HFFc6 (cell line): ENCODE measurements around the gene SHD. TPM values are rescaled to one million over a fixed set of nuclear protein-coding genes. Genes with fewer than 3 reads are reported as not detected.

Source experiments
- DNase-seq: peaks from one replicate; pipeline ENCODE4 v3.0.0-alpha.2; 2018
- H3K27ac Mint-ChIP-seq: 2 replicates; pipeline ENCODE4 v1.8.0; 2020; ENCODE audit warnings: mild to moderate bottlenecking, mixed read lengths
- H3K27me3 Mint-ChIP-seq: 2 replicates; pipeline ENCODE4 v1.8.0; 2021; ENCODE audit warnings: mild to moderate bottlenecking, moderate library complexity, mixed read lengths; ENCODE audit not compliant: insufficient read depth
- H3K36me3 Mint-ChIP-seq: 2 replicates; pipeline ENCODE4 v1.8.0; 2021; ENCODE audit warnings: low read depth, mixed read lengths
- H3K4me1 Mint-ChIP-seq: 2 replicates; pipeline ENCODE4 v1.8.0; 2020; ENCODE audit warnings: low read depth, mixed read lengths
- H3K4me3 Mint-ChIP-seq: 2 replicates; pipeline ENCODE4 v1.8.0; 2020; ENCODE audit warnings: mild to moderate bottlenecking, moderate library complexity, mixed read lengths
- H3K9me3 Mint-ChIP-seq: 2 replicates; pipeline ENCODE4 v1.8.0; 2020; ENCODE audit warnings: mild to moderate bottlenecking, mixed read lengths
- total RNA-seq, 6 experiments: library from RNA; stranded (reverse); fragmentation: NEBNext Ultra II Directional; extraction: Animal tissue kit (Norgen Biotek cat#: 25700); gene quantifications; 2 replicates in 1 of 6; 3 replicates in 5 of 6; pipeline ENCODE4 v1.2.3, GENCODE V29; 2021
- TF ChIP-seq, protein P1 (sequence below): fragments of 200-600 bp; sonication (generic); IDR thresholded peaks from 2 replicates; pipeline ENCODE4 v1.5.0; 2021; ENCODE audit warnings: antibody characterized with exemption, mild to moderate bottlenecking

SHD gene
- total RNA-seq, 6 experiments from 2014 or later = not detected

DNA sequence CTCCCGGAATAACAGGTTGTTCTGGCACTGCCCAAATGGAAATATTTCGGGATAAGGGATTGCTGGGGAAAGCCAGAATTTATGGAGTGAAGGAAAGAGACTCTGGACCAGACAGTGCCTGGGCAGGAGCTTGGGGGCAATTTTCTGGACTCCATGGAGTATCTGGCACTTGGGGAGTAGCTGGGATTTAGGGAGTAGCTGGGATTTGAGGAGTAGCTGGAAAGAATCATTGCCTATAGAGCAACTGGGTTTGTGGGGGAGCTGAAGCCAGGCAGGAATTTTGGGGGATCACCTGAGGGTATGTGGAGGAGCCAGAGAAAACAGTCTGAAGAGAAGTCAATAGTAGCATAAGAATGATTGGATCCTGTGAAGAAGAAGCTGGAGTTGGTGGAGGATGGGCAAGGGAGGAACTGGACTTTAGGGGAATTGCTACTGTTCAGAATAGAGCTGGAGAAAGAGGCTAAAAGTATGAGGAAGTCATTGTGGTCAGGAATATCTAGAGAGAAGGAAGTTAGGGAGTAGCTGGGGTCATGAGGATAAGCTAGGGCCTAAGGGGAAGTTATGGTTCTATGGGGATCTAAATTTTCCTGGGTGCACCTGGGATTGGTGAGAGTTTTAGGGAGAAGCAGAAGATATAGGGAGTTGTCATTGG lies 40.1 kb downstream of the SHD start:
- Mint-ChIP-seq H3K4me3 (no peak overlapping the region), H3K27me3 (no peaks in the 10 kb centered on the region; the same call in 1 of the 2 replicates), H3K36me3 (peaks cover 25% of the 10 kb centered on the region), H3K9me3 (peaks cover 30% of the 10 kb centered on the region), H3K4me1 (no peaks in the 10 kb centered on the region), H3K27ac (no peak overlapping the region)
- TF ChIP-seq, protein P1, sequence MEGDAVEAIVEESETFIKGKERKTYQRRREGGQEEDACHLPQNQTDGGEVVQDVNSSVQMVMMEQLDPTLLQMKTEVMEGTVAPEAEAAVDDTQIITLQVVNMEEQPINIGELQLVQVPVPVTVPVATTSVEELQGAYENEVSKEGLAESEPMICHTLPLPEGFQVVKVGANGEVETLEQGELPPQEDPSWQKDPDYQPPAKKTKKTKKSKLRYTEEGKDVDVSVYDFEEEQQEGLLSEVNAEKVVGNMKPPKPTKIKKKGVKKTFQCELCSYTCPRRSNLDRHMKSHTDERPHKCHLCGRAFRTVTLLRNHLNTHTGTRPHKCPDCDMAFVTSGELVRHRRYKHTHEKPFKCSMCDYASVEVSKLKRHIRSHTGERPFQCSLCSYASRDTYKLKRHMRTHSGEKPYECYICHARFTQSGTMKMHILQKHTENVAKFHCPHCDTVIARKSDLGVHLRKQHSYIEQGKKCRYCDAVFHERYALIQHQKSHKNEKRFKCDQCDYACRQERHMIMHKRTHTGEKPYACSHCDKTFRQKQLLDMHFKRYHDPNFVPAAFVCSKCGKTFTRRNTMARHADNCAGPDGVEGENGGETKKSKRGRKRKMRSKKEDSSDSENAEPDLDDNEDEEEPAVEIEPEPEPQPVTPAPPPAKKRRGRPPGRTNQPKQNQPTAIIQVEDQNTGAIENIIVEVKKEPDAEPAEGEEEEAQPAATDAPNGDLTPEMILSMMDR = no peak
- DNase-seq = no peak

DNA sequence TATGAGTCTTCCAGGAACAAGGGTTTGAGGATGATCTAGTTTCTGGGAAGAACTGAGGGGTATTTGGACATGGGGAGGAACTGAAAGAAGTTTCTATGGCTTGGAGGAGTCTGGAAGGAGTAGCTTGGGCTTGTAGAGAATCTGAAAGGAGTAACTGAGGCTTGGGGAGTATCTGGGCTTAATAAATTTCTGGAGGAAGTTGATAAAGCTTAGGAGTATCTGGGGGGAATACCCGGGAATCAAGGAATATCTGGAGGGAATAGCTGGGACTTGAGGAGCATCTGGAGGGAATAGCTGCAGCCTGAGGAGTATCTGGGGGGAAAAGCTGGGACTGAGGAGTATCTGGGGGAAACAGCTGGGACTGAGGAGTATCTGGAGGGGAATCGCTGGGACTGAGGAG lies 41.4 kb downstream of the SHD start:
- no peak for DNase-seq
- H3K27me3 Mint-ChIP-seq = no peaks in the 10 kb centered on the region; the same call in 1 of the 2 replicates
- H3K4me1 Mint-ChIP-seq = no peaks in the 10 kb centered on the region
- peaks cover 30% of the 10 kb centered on the region for H3K9me3 Mint-ChIP-seq
- H3K36me3 Mint-ChIP-seq = peaks cover 25% of the 10 kb centered on the region
- H3K27ac Mint-ChIP-seq = no peak overlapping the region
- no peak overlapping the region for H3K4me3 Mint-ChIP-seq
- TF ChIP-seq, protein P1 = no peak

DNA sequence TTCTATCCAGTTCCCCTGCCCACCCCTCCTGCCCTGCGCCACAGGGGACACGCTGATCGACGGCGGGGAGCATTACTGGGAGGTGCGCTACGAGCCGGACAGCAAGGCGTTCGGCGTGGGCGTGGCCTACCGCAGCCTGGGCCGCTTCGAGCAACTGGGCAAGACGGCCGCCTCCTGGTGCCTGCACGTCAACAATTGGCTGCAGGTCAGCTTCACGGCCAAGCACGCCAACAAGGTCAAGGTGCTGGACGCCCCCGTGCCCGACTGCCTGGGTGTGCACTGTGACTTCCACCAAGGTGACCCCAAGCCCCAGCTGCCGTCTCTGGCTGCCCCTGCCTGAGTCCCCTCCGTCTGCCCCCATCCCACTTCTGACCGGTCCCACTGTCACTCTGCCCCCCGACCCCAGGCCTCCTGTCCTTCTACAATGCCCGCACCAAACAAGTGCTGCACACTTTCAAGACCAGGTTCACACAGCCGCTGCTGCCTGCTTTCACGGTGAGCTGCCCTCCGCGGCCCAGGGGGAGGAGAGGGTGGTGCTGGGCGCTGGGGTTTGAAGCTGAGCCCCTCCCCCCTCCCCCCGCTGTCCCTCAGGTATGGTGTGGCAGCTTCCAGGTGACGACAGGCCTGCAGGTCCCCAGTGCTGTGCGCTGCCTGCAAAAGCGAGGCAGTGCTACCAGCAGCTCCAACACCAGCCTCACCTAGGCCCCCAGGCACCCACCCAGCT lies 44.0 kb downstream of the SHD start:
- no peak overlapping the region for H3K4me3 Mint-ChIP-seq
- H3K9me3 Mint-ChIP-seq = peaks cover 30% of the 10 kb centered on the region
- no peak for DNase-seq
- no peak overlapping the region for H3K27ac Mint-ChIP-seq
- peaks cover 22% of the 10 kb centered on the region for H3K36me3 Mint-ChIP-seq
- TF ChIP-seq, protein P1 = no peak
- H3K4me1 Mint-ChIP-seq = no peaks in the 10 kb centered on the region
- H3K27me3 Mint-ChIP-seq = peaks cover 2% of the 10 kb centered on the region

DNA sequence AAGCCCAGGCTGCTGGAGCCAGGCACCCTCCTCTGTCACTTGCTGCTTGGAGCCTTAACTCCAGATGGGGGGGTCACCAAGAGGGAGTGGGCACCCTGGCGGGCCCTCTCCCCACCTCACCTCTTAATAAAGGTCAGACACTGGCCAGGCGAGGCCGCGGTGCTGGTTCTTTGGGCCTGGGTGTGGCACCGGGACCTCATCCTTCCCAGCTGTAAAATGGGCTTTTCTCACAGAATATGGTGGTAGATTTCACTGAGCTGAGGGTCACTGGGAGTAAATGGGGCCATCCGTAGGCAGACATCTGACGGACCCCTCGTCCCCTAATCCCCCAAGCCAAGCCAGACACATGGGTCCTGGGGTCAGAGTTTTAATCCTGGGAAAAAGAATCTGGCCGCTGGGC lies 44.6 kb downstream of the SHD start:
- Mint-ChIP-seq H3K4me3 (no peak overlapping the region), H3K27ac (no peak overlapping the region), H3K4me1 (no peaks in the 10 kb centered on the region), H3K9me3 (peaks cover 30% of the 10 kb centered on the region), H3K27me3 (peaks cover 2% of the 10 kb centered on the region), H3K36me3 (peaks cover 16% of the 10 kb centered on the region)
- TF ChIP-seq, protein P1 = no peak
- DNase-seq = no peak

DNA sequence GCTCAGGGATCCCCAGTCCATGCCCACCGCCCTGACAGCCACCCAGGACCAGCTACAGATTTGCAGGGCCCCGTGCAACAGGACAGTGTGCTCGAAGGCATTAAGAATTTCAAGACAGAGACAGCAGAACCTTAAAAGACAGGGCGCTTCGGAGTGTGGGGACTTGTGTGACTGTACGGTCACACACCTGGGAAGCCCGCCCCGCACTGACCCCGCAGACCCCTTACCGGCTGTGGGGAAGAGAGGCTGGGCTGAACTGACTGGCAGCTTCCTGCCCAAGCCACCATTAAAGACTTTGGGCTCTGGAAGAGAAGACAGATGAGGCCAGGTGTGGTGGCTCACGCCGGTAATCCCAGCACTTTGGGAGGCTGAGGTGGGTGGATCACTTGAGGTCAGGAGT lies 45.2 kb downstream of the SHD start:
- peaks cover 28% of the 10 kb centered on the region for H3K9me3 Mint-ChIP-seq
- no peak overlapping the region for H3K27ac Mint-ChIP-seq
- peaks cover 11% of the 10 kb centered on the region for H3K36me3 Mint-ChIP-seq
- no peak overlapping the region for H3K4me3 Mint-ChIP-seq
- DNase-seq = no peak
- H3K4me1 Mint-ChIP-seq = no peaks in the 10 kb centered on the region
- TF ChIP-seq, protein P1 = no peak
- peaks cover 2% of the 10 kb centered on the region for H3K27me3 Mint-ChIP-seq
